AG20443 (cell line): ENCODE results near the gene PRRG1.
"Not testable (repeated sequence)": the region's sequence is repeated elsewhere in the genome, so short reads cannot be mapped to it uniquely, and the experiment has no call there.

Experiments
- DNase-seq: peaks from one replicate; pipeline ENCODE4 v3.0.0; 2012; ENCODE audit warnings: low spot score, mixed read lengths

PRRG1 gene

DNA sequence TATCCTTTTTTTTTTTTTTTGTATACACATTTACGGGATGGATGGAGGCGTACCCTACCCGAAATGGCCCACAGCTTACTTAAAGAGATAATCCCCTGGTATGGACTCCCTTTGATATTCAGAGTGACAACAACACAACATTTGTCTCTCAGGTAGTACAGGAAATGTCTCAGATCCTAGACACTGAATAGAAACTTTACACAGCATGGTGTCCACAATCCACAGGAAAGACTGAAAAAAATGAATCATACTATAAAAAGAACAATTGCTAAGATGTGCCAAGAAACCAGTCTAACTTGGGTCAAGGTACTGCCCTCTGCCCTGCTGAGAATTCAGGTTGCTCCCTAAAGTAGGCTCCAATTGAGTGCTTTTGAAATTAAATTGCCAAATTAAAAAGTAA, 121.5 kb downstream of the PRRG1 start:
- no peak for DNase-seq

- no peak for DNase-seq
Observed at GRCh38 chrX:37472836-37473235, 123.7 kb downstream of the PRRG1 start.

DNA sequence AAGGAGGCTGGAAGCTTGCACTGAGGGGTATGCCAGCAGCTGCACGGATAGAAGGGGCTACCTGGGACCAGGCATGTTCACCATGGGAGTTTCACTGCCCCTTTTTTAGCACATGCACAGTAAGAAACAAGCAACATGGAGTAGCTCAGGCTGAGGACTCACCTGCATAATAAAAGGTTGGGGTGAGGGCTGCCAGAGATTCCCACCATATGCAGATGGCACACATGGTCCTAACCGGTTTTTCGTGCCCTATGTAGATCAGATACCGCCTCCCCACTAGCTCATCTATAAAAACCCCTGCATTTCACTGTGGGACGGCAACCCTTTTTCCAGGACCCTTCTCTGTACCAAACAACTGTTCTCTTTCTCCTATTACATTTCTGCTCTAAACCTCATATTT, 125.3 kb downstream of the PRRG1 start:
- no peak for DNase-seq

GRCh38 chrX:37476571-37477170, 127.5 kb downstream of the PRRG1 start:
- no peak for DNase-seq

DNA sequence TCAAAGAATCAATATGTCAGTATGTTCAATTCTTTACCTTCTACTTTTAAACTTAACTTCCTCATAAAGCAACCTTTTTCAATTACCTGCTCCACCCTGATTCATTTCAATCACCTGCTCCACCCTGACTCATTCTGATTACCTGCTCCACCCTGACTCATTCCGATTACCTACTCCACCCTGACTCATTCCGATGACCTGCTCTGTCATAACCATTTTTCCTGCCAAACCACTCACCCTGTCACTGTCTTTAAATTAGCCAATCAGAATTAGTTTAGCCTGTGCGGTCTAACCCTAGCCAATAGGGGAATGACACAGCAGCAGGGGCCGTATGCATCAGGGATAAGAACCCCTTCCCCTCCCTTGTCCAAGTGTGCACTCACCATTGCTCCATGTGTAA, 135.2 kb downstream of the PRRG1 start:
- not testable (repeated sequence) for DNase-seq

DNA sequence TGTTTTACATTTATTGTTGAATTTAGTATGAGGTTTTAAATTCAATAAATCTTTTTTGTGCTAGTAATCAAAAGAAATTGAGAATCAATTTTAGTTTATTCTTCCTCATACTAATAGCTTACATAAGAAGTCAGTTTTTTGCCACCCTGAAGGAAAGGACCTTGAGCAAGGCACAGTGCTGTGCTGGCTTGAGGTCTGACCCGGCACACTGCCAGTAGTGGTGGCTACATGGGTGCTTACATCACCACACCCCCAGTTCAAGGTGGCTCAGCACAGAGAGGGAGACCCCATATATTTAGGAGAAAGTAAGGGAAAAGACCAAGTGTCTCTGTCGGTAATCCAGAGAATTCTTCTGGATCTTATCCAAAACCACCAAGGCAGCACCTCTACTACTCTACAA, 136.3 kb downstream of the PRRG1 start:
- DNase-seq = no peak

DNA sequence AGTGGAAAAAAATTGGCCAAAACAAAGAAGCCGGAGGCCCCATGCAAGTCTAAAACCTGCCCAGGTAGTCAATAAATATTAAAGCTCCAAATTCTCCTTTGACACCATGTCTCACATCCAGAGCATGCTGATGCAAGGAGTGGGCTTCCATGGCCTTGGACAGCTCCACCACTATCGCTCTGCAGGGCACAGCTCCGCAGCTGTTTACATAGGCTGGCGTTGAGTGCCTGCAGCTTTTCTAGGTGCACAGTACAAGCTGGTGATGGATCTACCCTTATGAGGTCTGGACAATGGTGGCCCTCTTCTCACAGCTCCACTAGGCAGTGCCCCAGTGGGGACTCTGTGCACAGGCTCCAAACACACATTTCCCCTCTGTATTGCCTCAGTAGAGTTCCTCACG, 138.1 kb downstream of the PRRG1 start:
- DNase-seq = no peak

GRCh38 chrX:37488323-37488722, 139.2 kb downstream of the PRRG1 start:
- no peak for DNase-seq

- no peak for DNase-seq
Observed at GRCh38 chrX:37491686-37492085, 142.5 kb downstream of the PRRG1 start.

DNA sequence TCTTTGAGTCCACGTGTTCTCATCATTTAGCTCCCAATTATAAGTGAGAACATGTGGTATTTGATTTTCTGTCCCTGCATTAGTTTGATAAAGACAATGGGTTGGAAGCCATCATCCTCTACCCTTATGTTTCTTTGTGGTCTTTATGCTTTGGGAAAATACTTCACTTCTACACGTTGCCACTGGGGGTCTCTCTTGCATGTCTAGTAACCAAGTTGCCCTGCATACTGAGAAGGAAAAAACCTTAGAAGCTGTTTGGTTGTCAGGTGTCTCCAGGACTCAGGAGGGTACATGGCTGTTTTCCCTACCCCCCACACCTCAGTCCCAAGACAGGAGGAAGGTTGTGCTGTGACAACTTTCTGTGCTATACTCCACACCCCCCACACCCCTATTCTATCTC, 146.6 kb downstream of the PRRG1 start:
- not testable (repeated sequence) for DNase-seq

- not testable (repeated sequence) for DNase-seq
Observed at GRCh38 chrX:37497126-37497525, 148.0 kb downstream of the PRRG1 start.

GRCh38 chrX:37498323-37498722, 149.2 kb downstream of the PRRG1 start:
- DNase-seq = not testable (repeated sequence)

DNA sequence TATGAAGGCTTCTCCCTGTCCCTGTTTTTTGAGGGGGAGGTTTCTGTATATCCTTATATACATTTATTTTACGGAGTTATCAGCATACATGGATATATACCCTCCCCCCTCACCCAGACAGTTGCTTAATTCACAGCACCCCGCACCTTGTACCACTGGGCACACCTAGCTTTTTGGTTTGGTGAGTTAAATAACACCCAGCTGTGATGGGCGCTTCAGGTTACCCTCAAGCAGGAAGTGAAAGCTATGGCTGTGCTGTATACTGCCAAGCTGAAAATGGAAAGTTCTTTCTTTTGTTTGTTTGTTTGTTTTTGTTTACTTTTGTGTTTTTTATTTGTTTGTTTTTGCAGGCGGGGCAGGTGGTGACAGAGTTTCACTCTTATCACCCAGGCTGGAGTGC, 150.5 kb downstream of the PRRG1 start:
- DNase-seq = not testable (repeated sequence)

GRCh38 chrX:37504991-37505390, 155.8 kb downstream of the PRRG1 start:
- no peak for DNase-seq
